BLaER1 treated with 17β-estradiol and CSF1 and Interleukin-3, amounts not matched to agents 10 nM and 100 nM (cell line): ENCODE results near the gene SEPTIN12.

ENCODE experiments used
- H3K27ac ChIP-seq, 11 experiments: shearing (Covaris generic); formaldehyde crosslinking; 2 replicates each; pipeline ENCODE4 v1.8.1; 2022
- H3K27me3 ChIP-seq, 11 experiments: shearing (Covaris generic); formaldehyde crosslinking; 2 replicates each; pipeline ENCODE4 v1.8.1; 2022
- H3K36me3 ChIP-seq, 11 experiments: shearing (Covaris generic); formaldehyde crosslinking; 2 replicates each; pipeline ENCODE4 v1.8.1; 2022
- H3K4me1 ChIP-seq, 10 experiments: shearing (Covaris generic); formaldehyde crosslinking; 2 replicates each; pipeline ENCODE4 v1.8.1; 2022
- H3K4me2 ChIP-seq, 11 experiments: shearing (Covaris generic); formaldehyde crosslinking; 2 replicates each; pipeline ENCODE4 v1.8.1; 2022
- H3K4me3 ChIP-seq, 10 experiments: shearing (Covaris generic); formaldehyde crosslinking; 2 replicates each; pipeline ENCODE4 v1.8.1; 2022
- H3K9ac ChIP-seq, 11 experiments: shearing (Covaris generic); formaldehyde crosslinking; 2 replicates each; pipeline ENCODE4 v1.8.1; 2022
- H3K9me3 ChIP-seq, 11 experiments: shearing (Covaris generic); formaldehyde crosslinking; replicated peaks in 1 of 11; 2 replicates each; pipeline ENCODE4 v1.8.1; 2022
- H4K20me1 ChIP-seq, 11 experiments: shearing (Covaris generic); formaldehyde crosslinking; 2 replicates each; pipeline ENCODE4 v1.8.1; 2022
- Cebpa-rat ChIP-seq, 11 experiments: shearing (Covaris generic); IDR thresholded peaks; 2 replicates each; pipeline ENCODE4 v1.8.1; 2022

The SEPTIN12 gene

GRCh38 chr16:4783251-4783950, 4.7 kb downstream of the SEPTIN12 start:
- no peak for TF ChIP-seq Cebpa-rat (IDR thresholded peaks at IDR 0.05)
- peaks cover 15 to 44% (median 33%) of the 10 kb centered on the region in 10 experiments for H3K4me1 ChIP-seq
- H3K36me3 ChIP-seq, result no peaks in the 10 kb centered on the region
- H3K9me3 ChIP-seq, result no peaks in the 10 kb centered on the region
- no peaks in the 10 kb centered on the region for H4K20me1 ChIP-seq
- H3K27me3 ChIP-seq, result no peaks in the 10 kb centered on the region
- peak overlapping the region in 10 of 11 experiments; percentile 8 to 66 (median 47); a peak in 18 of 22 replicates for H3K4me2 ChIP-seq
- H3K4me3 ChIP-seq, result no peak overlapping the region
- H3K9ac ChIP-seq, result 0 out of 22 replicates have a peak overlapping the region, but pooled peaks of 1 of the 11 experiments have one; percentile 19
- H3K27ac ChIP-seq, result peak overlapping the region in 3 of 11 experiments; percentile 14 to 61 (median 32); a peak in 4 of 22 replicates

GRCh38 chr16:4780235-4780634, 7.9 kb downstream of the SEPTIN12 start:
- no peaks in the 10 kb centered on the region for H3K27me3 ChIP-seq
- H3K4me2 ChIP-seq, result no peak overlapping the region
- TF ChIP-seq Cebpa-rat (IDR thresholded peaks at IDR 0.05), result no peak

GRCh38 chr16:4778050-4778392, 10.1 kb downstream of the SEPTIN12 start:
- Histone ChIP-seq H3K4me1 (peaks cover 2 to 19% (median 13%) of the 10 kb centered on the region in 10 experiments; a peak in 18 of 20 replicates), H3K27ac (no peak overlapping the region), H3K9ac (no peak overlapping the region), H3K4me2 (no peak overlapping the region), H3K4me3 (no peak overlapping the region), H3K36me3 (no peaks in the 10 kb centered on the region), H4K20me1 (no peaks in the 10 kb centered on the region), H3K27me3 (no peaks in the 10 kb centered on the region), H3K9me3 (peaks cover 0 to 5% (median 0%) of the 10 kb centered on the region in 11 experiments; a peak in 1 of 22 replicates)
- TF ChIP-seq Cebpa-rat (IDR thresholded peaks at IDR 0.05), result no peak

More at GRCh38 chr16:4780235-4780634, 7.9 kb downstream of the SEPTIN12 start:
- H3K4me3 ChIP-seq, result no peak overlapping the region
- H3K36me3 ChIP-seq, result no peaks in the 10 kb centered on the region
- H3K9me3 ChIP-seq, result peaks cover 0 to 2% (median 0%) of the 10 kb centered on the region in 11 experiments; a peak in 1 of 22 replicates
- no peaks in the 10 kb centered on the region for H4K20me1 ChIP-seq
- peaks cover 15 to 33% (median 25%) of the 10 kb centered on the region in 10 experiments for H3K4me1 ChIP-seq
- no peak overlapping the region for H3K9ac ChIP-seq
- H3K27ac ChIP-seq, result no peak overlapping the region

- H3K4me3 ChIP-seq, result no peak overlapping the region
- H3K9me3 ChIP-seq, result peaks cover 0 to 5% (median 0%) of the 10 kb centered on the region in 11 experiments; a peak in 1 of 22 replicates
- no peak overlapping the region for H3K4me2 ChIP-seq
- no peaks in the 10 kb centered on the region for H3K36me3 ChIP-seq
- H3K4me1 ChIP-seq, result peaks cover 0 to 14% (median 8%) of the 10 kb centered on the region in 10 experiments; a peak in 15 of 20 replicates
- H3K27me3 ChIP-seq, result no peaks in the 10 kb centered on the region
- TF ChIP-seq Cebpa-rat (IDR thresholded peaks at IDR 0.05), result no peak
- H3K9ac ChIP-seq, result no peak overlapping the region
- H4K20me1 ChIP-seq, result no peaks in the 10 kb centered on the region
- no peak overlapping the region for H3K27ac ChIP-seq
Measured at GRCh38 chr16:4777339-4778049, 10.7 kb downstream of the SEPTIN12 start.

- Histone ChIP-seq H4K20me1 (no peaks in the 10 kb centered on the region), H3K9me3 (peaks cover 0 to 5% (median 0%) of the 10 kb centered on the region in 11 experiments; a peak in 1 of 22 replicates), H3K36me3 (no peaks in the 10 kb centered on the region), H3K4me3 (no peak overlapping the region), H3K4me1 (peaks cover 0 to under 1% (median 0%) of the 10 kb centered on the region in 10 experiments; a peak in 1 of 20 replicates), H3K27me3 (no peaks in the 10 kb centered on the region), H3K27ac (no peak overlapping the region), H3K4me2 (no peak overlapping the region), H3K9ac (no peak overlapping the region)
- TF ChIP-seq Cebpa-rat (IDR thresholded peaks at IDR 0.05), result no peak
Measured at GRCh38 chr16:4776141-4776705, 11.9 kb downstream of the SEPTIN12 start.

- Histone ChIP-seq H3K27me3 (no peaks in the 10 kb centered on the region), H3K4me1 (no peaks in the 10 kb centered on the region), H3K4me3 (no peak overlapping the region), H3K27ac (no peak overlapping the region), H3K4me2 (no peak overlapping the region), H4K20me1 (no peaks in the 10 kb centered on the region), H3K36me3 (no peaks in the 10 kb centered on the region), H3K9ac (no peak overlapping the region), H3K9me3 (peaks cover 0 to 5% (median 0%) of the 10 kb centered on the region in 11 experiments; a peak in 1 of 22 replicates)
- no peak for TF ChIP-seq Cebpa-rat (IDR thresholded peaks at IDR 0.05)
Measured at GRCh38 chr16:4775005-4775404, 13.1 kb downstream of the SEPTIN12 start.

GRCh38 chr16:4772351-4772750, 15.8 kb downstream of the SEPTIN12 start:
- H3K27ac ChIP-seq, result no peak overlapping the region
- no peak overlapping the region for H3K4me3 ChIP-seq
- H3K4me2 ChIP-seq, result no peak overlapping the region
- H3K9ac ChIP-seq, result no peak overlapping the region
- H4K20me1 ChIP-seq, result no peaks in the 10 kb centered on the region
- no peaks in the 10 kb centered on the region for H3K36me3 ChIP-seq
- H3K4me1 ChIP-seq, result peaks cover 9 to 19% (median 14%) of the 10 kb centered on the region in 10 experiments
- H3K9me3 ChIP-seq, result peaks cover 0 to 5% (median 0%) of the 10 kb centered on the region in 11 experiments; a peak in 1 of 22 replicates
- no peaks in the 10 kb centered on the region for H3K27me3 ChIP-seq
- no peak for TF ChIP-seq Cebpa-rat (IDR thresholded peaks at IDR 0.05)

- Histone ChIP-seq H3K4me3 (no peak overlapping the region), H4K20me1 (no peaks in the 10 kb centered on the region), H3K9me3 (peaks cover 0 to 5% (median 0%) of the 10 kb centered on the region in 11 experiments; a peak in 1 of 22 replicates), H3K36me3 (no peaks in the 10 kb centered on the region), H3K27ac (no peak overlapping the region), H3K9ac (no peak overlapping the region), H3K4me1 (peaks cover 10 to 21% (median 16%) of the 10 kb centered on the region in 10 experiments), H3K4me2 (no peak overlapping the region), H3K27me3 (no peaks in the 10 kb centered on the region)
- no peak for TF ChIP-seq Cebpa-rat (IDR thresholded peaks at IDR 0.05)
Measured at GRCh38 chr16:4771646-4772045, 16.5 kb downstream of the SEPTIN12 start.

GRCh38 chr16:4769306-4769638, 18.9 kb downstream of the SEPTIN12 start:
- Histone ChIP-seq H3K9ac (no peak overlapping the region), H3K4me2 (peak overlapping the region in 8 of 11 experiments; percentile 85 to 99 (median 93); a peak in 16 of 22 replicates), H3K27ac (no peak overlapping the region), H3K9me3 (no peaks in the 10 kb centered on the region), H4K20me1 (peaks cover 0 to 19% (median 5%) of the 10 kb centered on the region in 11 experiments; a peak in 6 of 22 replicates), H3K4me1 (peaks cover 27 to 39% (median 34%) of the 10 kb centered on the region in 10 experiments), H3K36me3 (peaks cover 10 to 15% (median 12%) of the 10 kb centered on the region in 11 experiments; a peak in 21 of 22 replicates), H3K27me3 (no peaks in the 10 kb centered on the region), H3K4me3 (no peak overlapping the region; a peak in 2 of 20 replicates)
- no peak for TF ChIP-seq Cebpa-rat (IDR thresholded peaks at IDR 0.05)
